Measurements from ENCODE around the gene TAT. TPM values are rescaled to one million over a fixed set of nuclear protein-coding genes. Genes with fewer than 3 reads are reported as not detected.
A peak's percentile ranks its signal among the peaks of the same experiment; 100 is the strongest.
"Not testable (repeated sequence)": the region's sequence is repeated elsewhere in the genome, so short reads cannot be mapped to it uniquely, and the experiment has no call there.

TAT gene
- total RNA-seq, 2 donors from 2014 or later = not detected

DNA sequence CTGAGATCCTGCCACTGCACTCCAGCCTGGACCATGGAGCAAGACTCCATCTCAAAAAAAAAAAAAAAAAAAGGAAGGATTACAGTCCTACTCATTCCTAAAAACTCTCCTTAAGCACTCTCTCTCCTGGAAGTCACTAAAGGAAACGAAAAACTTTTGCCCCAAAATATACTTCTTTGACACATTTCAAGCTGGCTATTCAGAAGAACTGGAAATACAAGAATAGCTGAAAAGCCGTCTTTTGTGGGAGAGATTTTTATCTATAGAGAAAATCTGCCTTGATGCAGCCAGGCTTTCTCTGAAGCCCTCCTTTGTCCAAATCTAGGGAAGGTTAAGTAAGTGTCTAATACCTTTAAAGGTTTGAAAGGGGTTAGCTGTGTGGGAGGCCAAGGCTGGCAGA, 32.2 kb upstream of the TAT start:
- Histone ChIP-seq H3K36me3 (replicated peaks in 1 of 2; ENCODE audit: insufficient read depth in 1 of 2, low read depth in 2 of 2) (no peaks in the 10 kb centered on the region), H3K27me3 (no peaks in the 10 kb centered on the region), H3K27ac (no peak overlapping the region), H3K4me1 (peaks cover 10% of the 10 kb centered on the region), H3K9me3 (no peaks in the 10 kb centered on the region), H3K4me3 (no peak overlapping the region)
- DNase-seq (no peak), ATAC-seq (no peak)
- intact Hi-C loops (cut with DNase I) = no loop called here
- no peak for TF ChIP-seq POLR2A (IDR thresholded peaks at IDR 0.05)
- TF ChIP-seq, protein P1, sequence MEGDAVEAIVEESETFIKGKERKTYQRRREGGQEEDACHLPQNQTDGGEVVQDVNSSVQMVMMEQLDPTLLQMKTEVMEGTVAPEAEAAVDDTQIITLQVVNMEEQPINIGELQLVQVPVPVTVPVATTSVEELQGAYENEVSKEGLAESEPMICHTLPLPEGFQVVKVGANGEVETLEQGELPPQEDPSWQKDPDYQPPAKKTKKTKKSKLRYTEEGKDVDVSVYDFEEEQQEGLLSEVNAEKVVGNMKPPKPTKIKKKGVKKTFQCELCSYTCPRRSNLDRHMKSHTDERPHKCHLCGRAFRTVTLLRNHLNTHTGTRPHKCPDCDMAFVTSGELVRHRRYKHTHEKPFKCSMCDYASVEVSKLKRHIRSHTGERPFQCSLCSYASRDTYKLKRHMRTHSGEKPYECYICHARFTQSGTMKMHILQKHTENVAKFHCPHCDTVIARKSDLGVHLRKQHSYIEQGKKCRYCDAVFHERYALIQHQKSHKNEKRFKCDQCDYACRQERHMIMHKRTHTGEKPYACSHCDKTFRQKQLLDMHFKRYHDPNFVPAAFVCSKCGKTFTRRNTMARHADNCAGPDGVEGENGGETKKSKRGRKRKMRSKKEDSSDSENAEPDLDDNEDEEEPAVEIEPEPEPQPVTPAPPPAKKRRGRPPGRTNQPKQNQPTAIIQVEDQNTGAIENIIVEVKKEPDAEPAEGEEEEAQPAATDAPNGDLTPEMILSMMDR (IDR thresholded peaks at IDR 0.05) = no peak
- WGBS, 2 donors = 43 to 54% methylated on average over 2 of the region's 2 CpGs

DNA sequence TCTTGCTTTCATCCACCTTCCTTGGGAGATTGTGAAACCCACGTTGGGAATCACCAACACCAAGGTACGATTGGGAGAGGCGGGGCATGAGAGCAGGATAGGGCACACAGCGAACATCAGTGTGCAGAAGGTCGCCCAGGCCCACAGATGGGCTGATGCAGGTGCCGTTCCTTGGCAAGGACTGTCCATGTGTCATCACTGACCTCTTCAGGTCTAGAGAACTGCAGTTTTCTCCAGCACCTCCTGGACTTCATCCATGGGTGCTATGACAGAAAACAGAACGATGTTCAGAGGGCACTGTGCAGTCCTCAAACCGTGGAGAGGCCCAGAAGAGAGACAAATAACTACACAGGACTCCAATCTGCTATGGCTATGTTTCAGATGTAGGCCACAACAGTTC, 23.9 kb upstream of the TAT start:
- 42 to 66% methylated on average over 3 to 8 of the region's 8 CpGs for WGBS, 2 donors
- no peak overlapping the region for H3K4me3 ChIP-seq

DNA sequence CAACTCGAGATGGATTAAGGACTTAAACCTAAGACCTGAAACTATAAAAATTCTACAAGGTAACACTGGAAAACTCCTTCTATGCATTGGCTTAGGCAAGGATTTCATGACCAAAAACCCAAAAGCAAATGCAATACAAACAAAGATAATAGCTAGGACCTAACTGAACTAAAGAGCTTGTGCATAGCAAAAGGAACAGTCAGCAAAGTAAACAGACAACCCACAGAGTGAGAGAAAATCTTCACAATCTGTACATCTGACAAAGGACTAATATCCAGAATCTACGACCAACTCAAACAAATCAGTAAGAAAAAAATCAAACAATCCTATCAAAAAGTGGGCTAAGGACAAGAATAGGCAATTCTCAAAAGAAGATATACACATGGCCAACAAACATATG, 21.5 kb upstream of the TAT start:
- H3K4me1 ChIP-seq; H3K9me3 ChIP-seq; H3K4me3 ChIP-seq; DNase-seq; H3K27ac ChIP-seq; H3K27me3 ChIP-seq; intact Hi-C loops (cut with DNase I); H3K36me3 ChIP-seq (replicated peaks in 1 of 2; ENCODE audit: insufficient read depth in 1 of 2, low read depth in 2 of 2); ATAC-seq: not testable (repeated sequence)
- WGBS, 2 donors = 45 to 52% methylated on average over 2 of the region's 2 CpGs

More for the DNA sequence above, 23.9 kb upstream of the TAT start:
- no peaks in the 10 kb centered on the region for H3K4me1 ChIP-seq
- H3K36me3 ChIP-seq (replicated peaks in 1 of 2; ENCODE audit: insufficient read depth in 1 of 2, low read depth in 2 of 2) = no peaks in the 10 kb centered on the region
- H3K27me3 ChIP-seq = no peaks in the 10 kb centered on the region
- intact Hi-C loops (cut with DNase I) = no loop called here
- ATAC-seq (no peak), DNase-seq (no peak)
- TF ChIP-seq, protein P1 (IDR thresholded peaks at IDR 0.05) = no peak
- TF ChIP-seq POLR2A (IDR thresholded peaks at IDR 0.05) = no peak
- no peaks in the 10 kb centered on the region for H3K9me3 ChIP-seq
- H3K27ac ChIP-seq = no peak overlapping the region

DNA sequence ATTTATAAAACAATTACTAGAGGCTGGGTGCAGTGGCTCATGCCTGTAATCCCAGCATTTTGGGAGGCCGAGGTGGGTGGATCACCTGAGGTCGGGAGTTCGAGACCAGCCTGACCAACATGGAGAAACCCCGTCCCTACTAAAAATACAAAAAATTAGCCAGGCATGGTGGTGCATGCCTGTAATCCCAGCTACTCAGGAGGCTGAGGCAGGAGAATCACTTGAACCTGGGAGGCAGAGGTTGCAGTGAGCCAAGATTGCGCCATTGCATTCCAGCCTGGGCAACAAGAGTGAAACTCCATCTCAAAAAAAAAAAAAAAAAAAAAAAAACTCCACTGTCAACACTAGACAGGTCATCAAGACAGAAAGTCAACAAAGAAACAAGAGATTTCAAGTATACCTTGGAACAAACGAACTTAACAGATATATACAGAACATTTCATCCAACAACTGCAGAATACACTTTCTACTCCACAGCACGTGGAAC, 18.5 kb upstream of the TAT start:
- intact Hi-C loops (cut with DNase I); ATAC-seq; H3K9me3 ChIP-seq; H3K36me3 ChIP-seq (replicated peaks in 1 of 2; ENCODE audit: insufficient read depth in 1 of 2, low read depth in 2 of 2); H3K27me3 ChIP-seq; H3K27ac ChIP-seq; H3K4me1 ChIP-seq; H3K4me3 ChIP-seq; DNase-seq: not testable (repeated sequence)
- 79% methylated on average over 7 of the region's 7 CpGs for WGBS, 2 donors

DNA sequence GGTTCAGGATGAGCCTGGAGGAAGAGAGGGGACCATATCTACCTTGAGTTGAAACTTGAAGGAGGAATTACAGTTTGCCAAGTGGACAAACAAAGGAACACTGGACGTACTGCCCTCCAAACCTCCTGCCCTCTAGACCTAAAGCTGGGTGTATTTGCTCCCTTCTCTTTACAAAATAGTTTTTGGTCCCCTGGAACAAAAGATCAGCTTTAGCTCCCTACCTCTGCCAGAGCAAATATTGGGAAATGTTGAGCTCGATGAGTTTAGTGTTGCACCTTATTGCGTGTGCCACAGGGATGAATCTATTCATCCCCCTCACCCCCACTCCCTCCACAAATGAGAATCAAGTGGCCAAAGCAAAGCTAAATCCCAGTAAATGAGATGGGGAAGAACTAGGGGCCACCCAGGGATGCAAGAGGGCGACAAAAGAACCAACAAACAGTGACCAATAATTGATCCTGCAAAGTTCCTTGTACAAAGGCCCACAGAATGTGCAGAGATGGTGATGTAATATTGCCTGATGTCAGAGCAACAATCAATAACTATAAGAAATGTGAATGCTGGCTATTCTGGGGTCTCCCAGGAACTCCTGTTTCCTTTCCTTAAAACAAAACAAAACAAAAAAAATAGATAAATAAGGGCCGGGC, 17.2 kb upstream of the TAT start:
- WGBS, 2 donors = 61 to 65% methylated on average over 5 of the region's 5 CpGs
- intact Hi-C loops (cut with DNase I) = no loop called here
- no peak for TF ChIP-seq POLR2A (IDR thresholded peaks at IDR 0.05)
- TF ChIP-seq, protein P1 (IDR thresholded peaks at IDR 0.05) = no peak
- Histone ChIP-seq H3K9me3 (no peaks in the 10 kb centered on the region), H3K27me3 (no peaks in the 10 kb centered on the region), H3K4me3 (no peak overlapping the region), H3K36me3 (replicated peaks in 1 of 2; ENCODE audit: insufficient read depth in 1 of 2, low read depth in 2 of 2) (no peaks in the 10 kb centered on the region), H3K4me1 (no peaks in the 10 kb centered on the region), H3K27ac (peak overlapping the region in 2 of 4 donors; percentile 8 to 40)
- ATAC-seq (no peak), DNase-seq (no peak)

Measured in body of pancreas (tissue), 4 donors.